Cardiac muscle cell (in vitro differentiated cells and primary cell): ENCODE results near the gene GPR37. TPM values are rescaled to one million over a fixed set of nuclear protein-coding genes. Genes with fewer than 3 reads are reported as not detected.

Source experiments
- DNase-seq, 2 donors: peaks; one replicate each; pipeline versions ENCODE4 v3.0.0 to v3.0.0-alpha.2; 2010 to 2017; ENCODE audit warnings: low read depth in 1 of 2, low spot score in 1 of 2
- H3K27ac ChIP-seq: fragments of 200-600 bp; sonication (generic); 2 replicates; pipeline ENCODE4 v1.5.1; 2016
- H3K27me3 ChIP-seq: fragments of 200-600 bp; sonication (generic); 2 replicates; pipeline ENCODE4 v1.6.0; 2016; ENCODE audit warnings: control low read depth
- H3K36me3 ChIP-seq: fragments of 200-600 bp; sonication (generic); 2 replicates; pipeline ENCODE4 v1.5.1; 2016; ENCODE audit warnings: control low read depth
- H3K4me1 ChIP-seq: fragments of 200-600 bp; sonication (generic); 2 replicates; pipeline ENCODE4 v1.8.1; 2017; ENCODE audit warnings: low read depth, mild to moderate bottlenecking, mixed run types
- H3K4me3 ChIP-seq: fragments of 200-600 bp; sonication (generic); 2 replicates; pipeline ENCODE4 v1.5.1; 2016; ENCODE audit warnings: mild to moderate bottlenecking
- H3K9me3 ChIP-seq: fragments of 200-600 bp; sonication (generic); 2 replicates; pipeline ENCODE4 v1.5.1; 2017; ENCODE audit warnings: low read depth, mild to moderate bottlenecking, control low read depth
- polyA plus RNA-seq: library from polyadenylated mRNA; unstranded; fragments of >200 nt; fragmentation: Nextera tagmentation; extraction: Ambion mirVana; gene quantifications from 2 replicates; pipeline ENCODE4 v1.2.1, GENCODE V29; 2016
- total RNA-seq: library from RNA; depleted of rRNA; stranded (reverse); fragments of >200 nt; gene quantifications from 2 replicates; pipeline ENCODE4 v1.2.3, GENCODE V29; 2016
- TF ChIP-seq, protein P1 (sequence below): IDR thresholded peaks from 2 replicates; pipeline ENCODE4 v1.5.1; 2012; ENCODE audit warnings: low read depth, mild to moderate bottlenecking, low read length

GPR37 gene
- total and polyA plus RNA-seq, 2 experiments from 2014 or later, result 8.6 to 15.9 TPM

DNA sequence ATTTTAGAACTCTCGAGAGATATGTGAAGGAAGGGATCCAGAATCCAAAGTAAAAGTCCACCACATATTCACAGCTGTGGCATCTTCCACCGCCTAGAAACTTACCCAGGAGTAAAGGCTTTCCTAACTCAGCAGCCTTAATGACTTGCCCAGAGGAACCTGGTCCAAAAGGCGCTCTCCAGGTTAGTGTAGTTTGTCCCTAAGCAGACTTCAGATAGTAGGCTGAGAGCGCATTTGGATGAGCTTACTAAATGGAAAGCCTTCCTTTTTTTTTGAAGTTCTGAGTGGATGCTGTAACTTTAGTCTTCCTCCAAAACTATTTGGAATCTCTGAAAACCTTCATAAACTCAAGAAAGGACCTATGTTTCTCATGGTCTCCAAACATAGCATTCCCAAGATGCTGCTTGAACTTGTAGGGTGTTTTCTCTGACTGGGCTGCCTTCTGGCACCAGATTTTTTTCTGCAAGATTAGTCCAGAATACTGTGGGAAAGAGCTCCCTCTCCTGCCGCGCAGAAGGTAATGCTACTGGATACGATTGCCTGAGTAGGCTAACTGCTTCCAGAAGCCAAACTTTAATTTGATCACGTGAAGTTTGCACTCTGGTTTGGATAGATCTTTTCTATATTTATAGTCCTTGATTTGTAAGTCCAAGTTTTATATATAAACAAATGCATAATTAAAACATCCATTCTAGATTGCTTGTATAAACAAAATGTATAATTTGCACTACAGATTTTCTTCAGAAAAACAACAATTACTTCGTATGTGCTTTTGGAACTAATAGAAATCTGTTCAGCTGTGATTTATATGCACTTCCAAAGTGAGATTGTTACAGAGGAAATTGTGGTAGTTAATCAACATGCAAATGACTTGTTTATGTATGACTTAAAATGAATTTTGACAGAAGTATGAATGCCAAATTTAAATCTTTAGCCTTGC lies 19.6 kb upstream of the GPR37 start:
- Histone ChIP-seq H3K36me3 (no peaks in the 10 kb centered on the region), H3K27me3 (no peaks in the 10 kb centered on the region), H3K4me1 (no peaks in the 10 kb centered on the region), H3K9me3 (no peaks in the 10 kb centered on the region), H3K4me3 (no peak overlapping the region), H3K27ac (no peak overlapping the region)
- TF ChIP-seq, protein P1, sequence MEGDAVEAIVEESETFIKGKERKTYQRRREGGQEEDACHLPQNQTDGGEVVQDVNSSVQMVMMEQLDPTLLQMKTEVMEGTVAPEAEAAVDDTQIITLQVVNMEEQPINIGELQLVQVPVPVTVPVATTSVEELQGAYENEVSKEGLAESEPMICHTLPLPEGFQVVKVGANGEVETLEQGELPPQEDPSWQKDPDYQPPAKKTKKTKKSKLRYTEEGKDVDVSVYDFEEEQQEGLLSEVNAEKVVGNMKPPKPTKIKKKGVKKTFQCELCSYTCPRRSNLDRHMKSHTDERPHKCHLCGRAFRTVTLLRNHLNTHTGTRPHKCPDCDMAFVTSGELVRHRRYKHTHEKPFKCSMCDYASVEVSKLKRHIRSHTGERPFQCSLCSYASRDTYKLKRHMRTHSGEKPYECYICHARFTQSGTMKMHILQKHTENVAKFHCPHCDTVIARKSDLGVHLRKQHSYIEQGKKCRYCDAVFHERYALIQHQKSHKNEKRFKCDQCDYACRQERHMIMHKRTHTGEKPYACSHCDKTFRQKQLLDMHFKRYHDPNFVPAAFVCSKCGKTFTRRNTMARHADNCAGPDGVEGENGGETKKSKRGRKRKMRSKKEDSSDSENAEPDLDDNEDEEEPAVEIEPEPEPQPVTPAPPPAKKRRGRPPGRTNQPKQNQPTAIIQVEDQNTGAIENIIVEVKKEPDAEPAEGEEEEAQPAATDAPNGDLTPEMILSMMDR, result peak; percentile 92
- DNase-seq, result peak; percentile 74 to 75

GRCh38 chr7:124783271-124783670 lies 17.7 kb upstream of the GPR37 start:
- H3K27me3 ChIP-seq, result no peaks in the 10 kb centered on the region
- no peaks in the 10 kb centered on the region for H3K9me3 ChIP-seq
- no peak overlapping the region for H3K27ac ChIP-seq
- TF ChIP-seq, protein P1, result no peak
- DNase-seq, result no peak
- H3K4me3 ChIP-seq, result no peak overlapping the region
- no peaks in the 10 kb centered on the region for H3K36me3 ChIP-seq
- no peaks in the 10 kb centered on the region for H3K4me1 ChIP-seq

GRCh38 chr7:124781907-124782734 lies 16.5 kb upstream of the GPR37 start:
- Histone ChIP-seq H3K9me3 (no peaks in the 10 kb centered on the region), H3K4me3 (no peak overlapping the region), H3K36me3 (no peaks in the 10 kb centered on the region), H3K27me3 (no peaks in the 10 kb centered on the region), H3K27ac (no peak overlapping the region), H3K4me1 (no peaks in the 10 kb centered on the region)
- DNase-seq, result no peak
- TF ChIP-seq, protein P1, result no peak

GRCh38 chr7:124781418-124781817 lies 15.8 kb upstream of the GPR37 start:
- TF ChIP-seq, protein P1, result no peak
- Histone ChIP-seq H3K36me3 (no peaks in the 10 kb centered on the region), H3K9me3 (no peaks in the 10 kb centered on the region), H3K27ac (no peak overlapping the region), H3K4me3 (no peak overlapping the region), H3K27me3 (no peaks in the 10 kb centered on the region), H3K4me1 (no peaks in the 10 kb centered on the region)
- DNase-seq, result no peak

DNA sequence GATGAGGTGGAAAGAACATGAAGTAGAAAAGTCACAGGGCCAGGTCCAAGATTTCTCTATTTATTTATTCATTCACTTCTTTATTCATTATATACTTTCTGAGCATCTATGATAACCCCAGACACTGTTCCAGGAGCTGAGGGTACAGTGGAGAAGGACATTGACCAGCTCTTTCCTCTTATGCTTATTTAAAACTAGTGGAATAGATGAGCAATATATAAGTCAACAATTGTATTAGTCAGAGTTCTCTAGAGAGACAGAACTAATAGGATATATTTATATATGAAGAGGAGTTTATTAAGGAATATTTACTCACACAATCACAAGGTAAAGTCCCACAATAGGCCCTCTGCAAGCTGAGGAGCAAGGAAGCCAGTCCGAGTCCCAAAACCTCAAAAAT lies 15.0 kb upstream of the GPR37 start:
- H3K4me3 ChIP-seq, result no peak overlapping the region
- TF ChIP-seq, protein P1, result no peak
- DNase-seq, result no peak
- H3K4me1 ChIP-seq, result no peaks in the 10 kb centered on the region
- H3K36me3 ChIP-seq, result no peaks in the 10 kb centered on the region
- no peaks in the 10 kb centered on the region for H3K9me3 ChIP-seq
- H3K27ac ChIP-seq, result no peak overlapping the region
- H3K27me3 ChIP-seq, result no peaks in the 10 kb centered on the region
